Activated naive CD8-positive, alpha-beta T cell treated with anti-CD3 and anti-CD28 coated beads, Interleukin-2, amount 50 U/mL, for 24 hours (primary cell): ENCODE data around the gene ZNF385C.

ENCODE experiments used
- ATAC-seq: fragments of 150-1000 bp; cut with Tn5 transposase; one replicate; pipeline ENCODE4 v1.10.0; 2021
- DNase-seq: peaks from one replicate; pipeline ENCODE4 v3.0.0; 2021
- H3K27ac Mint-ChIP-seq: one replicate; pipeline ENCODE4 v1.8.0; 2021; ENCODE audit warnings: mild to moderate bottlenecking, mixed read lengths
- H3K27me3 Mint-ChIP-seq: one replicate; pipeline ENCODE4 v1.8.0; 2021; ENCODE audit warnings: mixed read lengths
- H3K36me3 Mint-ChIP-seq: one replicate; pipeline ENCODE4 v1.8.0; 2021; ENCODE audit warnings: low read depth, mixed read lengths
- H3K4me1 Mint-ChIP-seq: one replicate; pipeline ENCODE4 v1.8.0; 2021; ENCODE audit warnings: mixed read lengths
- H3K4me3 Mint-ChIP-seq: one replicate; pipeline ENCODE4 v1.8.0; 2021; ENCODE audit warnings: mild to moderate bottlenecking, moderate library complexity, mixed read lengths
- H3K9me3 Mint-ChIP-seq: one replicate; pipeline ENCODE4 v1.8.0; 2021; ENCODE audit warnings: mixed read lengths

Gene ZNF385C

GRCh38 chr17:42081516-42082129, 16.6 kb downstream of the ZNF385C start:
- ATAC-seq (no peak), DNase-seq (no peak)
- H3K4me3 Mint-ChIP-seq = no peak overlapping the region
- no peaks in the 10 kb centered on the region for H3K27me3 Mint-ChIP-seq
- H3K4me1 Mint-ChIP-seq = no peaks in the 10 kb centered on the region
- H3K9me3 Mint-ChIP-seq = no peaks in the 10 kb centered on the region
- H3K36me3 Mint-ChIP-seq = no peaks in the 10 kb centered on the region
- no peak overlapping the region for H3K27ac Mint-ChIP-seq

- ATAC-seq (no peak), DNase-seq (no peak)
- no peak overlapping the region for H3K27ac Mint-ChIP-seq
- peaks cover 2% of the 10 kb centered on the region for H3K27me3 Mint-ChIP-seq
- no peak overlapping the region for H3K4me3 Mint-ChIP-seq
- H3K9me3 Mint-ChIP-seq = no peaks in the 10 kb centered on the region
- H3K36me3 Mint-ChIP-seq = no peaks in the 10 kb centered on the region
- H3K4me1 Mint-ChIP-seq = no peaks in the 10 kb centered on the region
Measured at GRCh38 chr17:42079541-42079940, 18.7 kb downstream of the ZNF385C start.

- H3K27me3 Mint-ChIP-seq = peaks cover 2% of the 10 kb centered on the region
- DNase-seq = no peak
- no peaks in the 10 kb centered on the region for H3K4me1 Mint-ChIP-seq
- H3K36me3 Mint-ChIP-seq = no peaks in the 10 kb centered on the region
- no peaks in the 10 kb centered on the region for H3K9me3 Mint-ChIP-seq
- no peak for ATAC-seq
- no peak overlapping the region for H3K27ac Mint-ChIP-seq
- no peak overlapping the region for H3K4me3 Mint-ChIP-seq
Measured at GRCh38 chr17:42078396-42079043, 19.8 kb downstream of the ZNF385C start.

GRCh38 chr17:42077755-42078154, 20.5 kb downstream of the ZNF385C start:
- no peak for ATAC-seq
- no peaks in the 10 kb centered on the region for H3K36me3 Mint-ChIP-seq
- DNase-seq = no peak
- H3K27me3 Mint-ChIP-seq = peaks cover 4% of the 10 kb centered on the region
- no peaks in the 10 kb centered on the region for H3K9me3 Mint-ChIP-seq
- H3K4me1 Mint-ChIP-seq = peaks cover 3% of the 10 kb centered on the region
- no peak overlapping the region for H3K27ac Mint-ChIP-seq
- no peak overlapping the region for H3K4me3 Mint-ChIP-seq

- DNase-seq (no peak), ATAC-seq (no peak)
- no peaks in the 10 kb centered on the region for H3K36me3 Mint-ChIP-seq
- no peak overlapping the region for H3K4me3 Mint-ChIP-seq
- H3K27ac Mint-ChIP-seq = no peak overlapping the region
- H3K4me1 Mint-ChIP-seq = peaks cover 4% of the 10 kb centered on the region
- no peaks in the 10 kb centered on the region for H3K9me3 Mint-ChIP-seq
- peaks cover 4% of the 10 kb centered on the region for H3K27me3 Mint-ChIP-seq
Measured at GRCh38 chr17:42076797-42077559, 21.3 kb downstream of the ZNF385C start.

GRCh38 chr17:42075789-42076188, 22.5 kb downstream of the ZNF385C start:
- DNase-seq (no peak), ATAC-seq (no peak)
- Mint-ChIP-seq H3K36me3 (no peaks in the 10 kb centered on the region), H3K4me3 (peak overlapping the region; percentile 1), H3K4me1 (peaks cover 8% of the 10 kb centered on the region), H3K27ac (no peak overlapping the region), H3K27me3 (peaks cover 11% of the 10 kb centered on the region), H3K9me3 (no peaks in the 10 kb centered on the region)

- H3K4me1 Mint-ChIP-seq = peaks cover 8% of the 10 kb centered on the region
- peak; percentile 3 for ATAC-seq
- H3K36me3 Mint-ChIP-seq = no peaks in the 10 kb centered on the region
- DNase-seq = peak; percentile 15
- peaks cover 11% of the 10 kb centered on the region for H3K27me3 Mint-ChIP-seq
- no peaks in the 10 kb centered on the region for H3K9me3 Mint-ChIP-seq
- peak overlapping the region; percentile 73 for H3K27ac Mint-ChIP-seq
- peak overlapping the region; percentile 73 for H3K4me3 Mint-ChIP-seq
Measured at GRCh38 chr17:42072323-42073187, 25.7 kb downstream of the ZNF385C start.

- H3K27me3 Mint-ChIP-seq = peaks cover 11% of the 10 kb centered on the region
- H3K36me3 Mint-ChIP-seq = no peaks in the 10 kb centered on the region
- H3K4me1 Mint-ChIP-seq = peaks cover 8% of the 10 kb centered on the region
- DNase-seq (no peak), ATAC-seq (no peak)
- peak overlapping the region; percentile 62 for H3K27ac Mint-ChIP-seq
- H3K9me3 Mint-ChIP-seq = no peaks in the 10 kb centered on the region
- peak overlapping the region; percentile 73 for H3K4me3 Mint-ChIP-seq
Measured at GRCh38 chr17:42071810-42072209, 26.5 kb downstream of the ZNF385C start.

GRCh38 chr17:42068979-42069378, 29.3 kb downstream of the ZNF385C start:
- Mint-ChIP-seq H3K36me3 (no peaks in the 10 kb centered on the region), H3K4me1 (peaks cover 20% of the 10 kb centered on the region), H3K9me3 (no peaks in the 10 kb centered on the region), H3K27ac (no peak overlapping the region), H3K27me3 (peaks cover 9% of the 10 kb centered on the region), H3K4me3 (no peak overlapping the region)
- DNase-seq (no peak), ATAC-seq (no peak)

- Mint-ChIP-seq H3K4me3 (no peak overlapping the region), H3K27ac (no peak overlapping the region), H3K4me1 (peaks cover 29% of the 10 kb centered on the region), H3K9me3 (no peaks in the 10 kb centered on the region), H3K27me3 (peaks cover 7% of the 10 kb centered on the region), H3K36me3 (no peaks in the 10 kb centered on the region)
- DNase-seq = peak; percentile 82
- ATAC-seq = no peak
Measured at GRCh38 chr17:42067371-42068091, 30.7 kb downstream of the ZNF385C start.

- peaks cover 24% of the 10 kb centered on the region for H3K4me1 Mint-ChIP-seq
- H3K27me3 Mint-ChIP-seq = no peaks in the 10 kb centered on the region
- H3K27ac Mint-ChIP-seq = peak overlapping the region; percentile 40
- H3K9me3 Mint-ChIP-seq = no peaks in the 10 kb centered on the region
- DNase-seq (no peak), ATAC-seq (no peak)
- H3K4me3 Mint-ChIP-seq = no peak overlapping the region
- H3K36me3 Mint-ChIP-seq = no peaks in the 10 kb centered on the region
Measured at GRCh38 chr17:42065201-42065600, 33.1 kb downstream of the ZNF385C start.

- Mint-ChIP-seq H3K36me3 (no peaks in the 10 kb centered on the region), H3K4me1 (peaks cover 24% of the 10 kb centered on the region), H3K4me3 (no peak overlapping the region), H3K27ac (no peak overlapping the region), H3K27me3 (no peaks in the 10 kb centered on the region), H3K9me3 (no peaks in the 10 kb centered on the region)
- ATAC-seq (no peak), DNase-seq (no peak)
Measured at GRCh38 chr17:42062681-42063080, 35.6 kb downstream of the ZNF385C start.

- H3K4me1 Mint-ChIP-seq = peaks cover 24% of the 10 kb centered on the region
- H3K27ac Mint-ChIP-seq = no peak overlapping the region
- ATAC-seq = no peak
- no peak for DNase-seq
- no peaks in the 10 kb centered on the region for H3K36me3 Mint-ChIP-seq
- no peaks in the 10 kb centered on the region for H3K9me3 Mint-ChIP-seq
- H3K4me3 Mint-ChIP-seq = no peak overlapping the region
- no peaks in the 10 kb centered on the region for H3K27me3 Mint-ChIP-seq
Measured at GRCh38 chr17:42061646-42062487, 36.4 kb downstream of the ZNF385C start.
